Mesendoderm (in vitro differentiated cells): ENCODE data around the gene FAHD1.
A peak's percentile ranks its signal among the peaks of the same experiment; 100 is the strongest.

Source experiments
- DNase-seq: peaks from one replicate; pipeline ENCODE4 v3.0.0; 2013
- H2AK5ac ChIP-seq: 2 replicates; pipeline ENCODE4 v1.6.1; 2013; ENCODE audit warnings: low read length, inconsistent platforms
- H2BK120ac ChIP-seq: 2 replicates; pipeline ENCODE4 v1.6.1; 2013; ENCODE audit warnings: low read depth, mild to moderate bottlenecking, low read length, moderate library complexity, mixed read lengths
- H2BK15ac ChIP-seq: replicated peaks from 2 replicates; pipeline ENCODE4 v1.6.1; 2013; ENCODE audit warnings: low read depth, mild to moderate bottlenecking, moderate library complexity
- H2BK5ac ChIP-seq: 2 replicates; pipeline ENCODE4 v1.6.1; 2013; ENCODE audit warnings: low read length, inconsistent platforms
- H3K18ac ChIP-seq: 2 replicates; pipeline ENCODE4 v1.6.1; 2013; ENCODE audit warnings: mild to moderate bottlenecking, low read length, mixed read lengths
- H3K23ac ChIP-seq: one replicate; pipeline ENCODE4 v1.6.1; 2013; ENCODE audit warnings: low read length
- H3K27ac ChIP-seq: 2 replicates; pipeline ENCODE4 v1.5.1; 2013; ENCODE audit warnings: low read depth, mild to moderate bottlenecking, inconsistent platforms, low read length, moderate library complexity
- H3K27me3 ChIP-seq: 2 replicates; pipeline ENCODE4 v1.6.1; 2013; ENCODE audit warnings: low read length, control low read depth, mild to moderate bottlenecking, inconsistent platforms; ENCODE audit not compliant: insufficient read depth, poor library complexity
- H3K36me3 ChIP-seq: 2 replicates; pipeline ENCODE4 v1.6.1; 2013; ENCODE audit warnings: low read length, inconsistent platforms; ENCODE audit not compliant: control insufficient read depth, insufficient read depth
- H3K4ac ChIP-seq: one replicate; pipeline ENCODE4 v1.6.1; 2013; ENCODE audit warnings: low read depth, mild to moderate bottlenecking, low read length, moderate library complexity
- H3K4me1 ChIP-seq: 2 replicates; pipeline ENCODE4 v1.6.1; 2013; ENCODE audit warnings: low read depth, low read length, inconsistent platforms; ENCODE audit not compliant: control insufficient read depth
- H3K4me2 ChIP-seq: 2 replicates; pipeline ENCODE4 v1.6.1; 2013; ENCODE audit warnings: low read length
- H3K4me3 ChIP-seq: 2 replicates; pipeline ENCODE4 v1.5.1; 2013; ENCODE audit warnings: mild to moderate bottlenecking, low read length
- H3K56ac ChIP-seq: one replicate; pipeline ENCODE4 v1.6.1; 2013; ENCODE audit warnings: low read length
- H3K79me1 ChIP-seq: 2 replicates; pipeline ENCODE4 v1.6.1; 2013; ENCODE audit warnings: low read length, inconsistent platforms
- H3K79me2 ChIP-seq: 2 replicates; pipeline ENCODE4 v1.6.1; 2013; ENCODE audit warnings: mild to moderate bottlenecking, low read length; ENCODE audit not compliant: control insufficient read depth, insufficient read depth
- H3K9ac ChIP-seq: 2 replicates; pipeline ENCODE4 v1.6.1; 2013; ENCODE audit warnings: low read length, inconsistent platforms
- H4K5ac ChIP-seq: one replicate; pipeline ENCODE4 v1.6.1; 2013; ENCODE audit warnings: low read length
- H4K8ac ChIP-seq: one replicate; pipeline ENCODE4 v1.6.1; 2013; ENCODE audit warnings: low read depth, mild to moderate bottlenecking, control low read depth, low read length, moderate library complexity
- WGBS: extraction: QIAGEN DNeasy Blood & Tissue Kit; methylation state at CpG from one replicate; pipeline ENCODE4 v1.1.7; 2013; ENCODE audit warnings: low lambda C conversion rate, missing lambda C conversion rate; ENCODE audit not compliant: insufficient coverage; ENCODE audit errors: extremely low coverage; 5-methylcytosine and 5-hydroxymethylcytosine counted together

FAHD1 gene

GRCh38 chr16:1825864-1826690 lies 929 bp upstream of the FAHD1 start:
- H2BK15ac ChIP-seq: no peak overlapping the region
- no peak overlapping the region for H3K27ac ChIP-seq
- no peak overlapping the region for H2BK120ac ChIP-seq
- no peak overlapping the region for H4K5ac ChIP-seq
- no peak overlapping the region for H4K8ac ChIP-seq
- H3K9ac ChIP-seq: peak overlapping the region; percentile 66
- H3K23ac ChIP-seq: no peak overlapping the region
- peak overlapping the region; percentile 26 for H3K4me3 ChIP-seq
- H3K4me2 ChIP-seq: peak overlapping the region; percentile 79
- peaks cover 2% of the 10 kb centered on the region for H3K79me2 ChIP-seq
- no CpG with 5 or more reads among the region's 96 CpGs for WGBS
- no peak overlapping the region for H3K18ac ChIP-seq
- peaks cover 9% of the 10 kb centered on the region for H3K79me1 ChIP-seq
- peak; percentile 71 for DNase-seq
- H3K4me1 ChIP-seq: no peaks in the 10 kb centered on the region
- H2BK5ac ChIP-seq: no peak overlapping the region
- no peak overlapping the region for H2AK5ac ChIP-seq
- no peaks in the 10 kb centered on the region for H3K27me3 ChIP-seq
- no peaks in the 10 kb centered on the region for H3K36me3 ChIP-seq
- peak overlapping the region; percentile 49 for H3K4ac ChIP-seq
- peak overlapping the region; percentile 56 for H3K56ac ChIP-seq

- Histone ChIP-seq H2AK5ac (no peak overlapping the region), H3K9ac (no peak overlapping the region), H3K4ac (no peak overlapping the region), H3K79me1 (peaks cover 9% of the 10 kb centered on the region), H4K8ac (no peak overlapping the region), H3K36me3 (no peaks in the 10 kb centered on the region), H3K4me3 (no peak overlapping the region), H2BK120ac (no peak overlapping the region), H3K56ac (no peak overlapping the region), H3K23ac (no peak overlapping the region), H3K27me3 (no peaks in the 10 kb centered on the region), H3K79me2 (peaks cover 2% of the 10 kb centered on the region), H3K4me2 (no peak overlapping the region), H3K18ac (no peak overlapping the region), H4K5ac (no peak overlapping the region), H3K4me1 (no peaks in the 10 kb centered on the region), H3K27ac (no peak overlapping the region), H2BK5ac (no peak overlapping the region), H2BK15ac (no peak overlapping the region)
- DNase-seq: no peak
- no CpG with 5 or more reads among the region's 11 CpGs for WGBS
Observed at GRCh38 chr16:1828645-1829410, 1.8 kb downstream of the FAHD1 start.

- H2BK5ac ChIP-seq: no peak overlapping the region
- DNase-seq: no peak
- peaks cover 2% of the 10 kb centered on the region for H3K79me2 ChIP-seq
- no peaks in the 10 kb centered on the region for H3K27me3 ChIP-seq
- H3K56ac ChIP-seq: no peak overlapping the region
- no peak overlapping the region for H3K9ac ChIP-seq
- H2BK120ac ChIP-seq: no peak overlapping the region
- H2BK15ac ChIP-seq: no peak overlapping the region
- H3K4ac ChIP-seq: no peak overlapping the region
- no peak overlapping the region for H4K8ac ChIP-seq
- no peaks in the 10 kb centered on the region for H3K4me1 ChIP-seq
- H4K5ac ChIP-seq: no peak overlapping the region
- WGBS: no CpG with 5 or more reads among the region's 3 CpGs
- no peak overlapping the region for H2AK5ac ChIP-seq
- H3K27ac ChIP-seq: no peak overlapping the region
- H3K36me3 ChIP-seq: no peaks in the 10 kb centered on the region
- H3K79me1 ChIP-seq: peaks cover 9% of the 10 kb centered on the region
- H3K23ac ChIP-seq: no peak overlapping the region
- no peak overlapping the region for H3K4me2 ChIP-seq
- no peak overlapping the region for H3K18ac ChIP-seq
- H3K4me3 ChIP-seq: no peak overlapping the region
Observed at GRCh38 chr16:1830213-1830612, 3.2 kb downstream of the FAHD1 start.

GRCh38 chr16:1831186-1832075 lies 4.4 kb downstream of the FAHD1 start:
- no peak overlapping the region for H4K5ac ChIP-seq
- no peak overlapping the region for H3K56ac ChIP-seq
- H3K4ac ChIP-seq: no peak overlapping the region
- H2BK5ac ChIP-seq: no peak overlapping the region
- no peak overlapping the region for H3K18ac ChIP-seq
- H3K4me1 ChIP-seq: no peaks in the 10 kb centered on the region
- no peak overlapping the region for H3K27ac ChIP-seq
- H3K27me3 ChIP-seq: no peaks in the 10 kb centered on the region
- no peak overlapping the region for H2AK5ac ChIP-seq
- no peak overlapping the region for H3K4me3 ChIP-seq
- no CpG with 5 or more reads among the region's 19 CpGs for WGBS
- H3K79me1 ChIP-seq: peaks cover 9% of the 10 kb centered on the region
- no peak overlapping the region for H3K23ac ChIP-seq
- no peak overlapping the region for H4K8ac ChIP-seq
- H3K79me2 ChIP-seq: peaks cover 2% of the 10 kb centered on the region
- no peak for DNase-seq
- H3K36me3 ChIP-seq: no peaks in the 10 kb centered on the region
- no peak overlapping the region for H2BK15ac ChIP-seq
- H3K4me2 ChIP-seq: no peak overlapping the region
- H3K9ac ChIP-seq: no peak overlapping the region
- H2BK120ac ChIP-seq: no peak overlapping the region

- H3K9ac ChIP-seq: no peak overlapping the region
- H3K36me3 ChIP-seq: no peaks in the 10 kb centered on the region
- no peak overlapping the region for H3K4me3 ChIP-seq
- H4K8ac ChIP-seq: no peak overlapping the region
- no peak overlapping the region for H2BK120ac ChIP-seq
- H3K27ac ChIP-seq: no peak overlapping the region
- no peak overlapping the region for H2BK15ac ChIP-seq
- H3K27me3 ChIP-seq: no peaks in the 10 kb centered on the region
- no CpG with 5 or more reads among the region's 9 CpGs for WGBS
- H3K79me1 ChIP-seq: peaks cover 5% of the 10 kb centered on the region
- no peak overlapping the region for H3K4me2 ChIP-seq
- no peak overlapping the region for H2AK5ac ChIP-seq
- no peak overlapping the region for H3K23ac ChIP-seq
- no peak overlapping the region for H3K18ac ChIP-seq
- no peaks in the 10 kb centered on the region for H3K4me1 ChIP-seq
- no peak for DNase-seq
- H4K5ac ChIP-seq: no peak overlapping the region
- H3K4ac ChIP-seq: no peak overlapping the region
- H3K56ac ChIP-seq: no peak overlapping the region
- H3K79me2 ChIP-seq: peaks cover 2% of the 10 kb centered on the region
- no peak overlapping the region for H2BK5ac ChIP-seq
Observed at GRCh38 chr16:1832838-1833454, 5.9 kb downstream of the FAHD1 start.
